Stimulated activated CD4-positive, alpha-beta T cell treated with anti-CD3 and anti-CD28 coated beads, Interleukin-15, amount 100 ng/mL, for 48 hours (primary cell): Measurements from ENCODE around the gene CLEC3B.
"Not testable (repeated sequence)": the region's sequence is repeated elsewhere in the genome, so short reads cannot be mapped to it uniquely, and the experiment has no call there.

Experiments used
- DNase-seq, 2 donors: peaks; one replicate each; pipeline ENCODE4 v3.0.0-alpha.2; 2020; ENCODE audit warnings: low read depth in 2 of 2

CLEC3B gene

DNA sequence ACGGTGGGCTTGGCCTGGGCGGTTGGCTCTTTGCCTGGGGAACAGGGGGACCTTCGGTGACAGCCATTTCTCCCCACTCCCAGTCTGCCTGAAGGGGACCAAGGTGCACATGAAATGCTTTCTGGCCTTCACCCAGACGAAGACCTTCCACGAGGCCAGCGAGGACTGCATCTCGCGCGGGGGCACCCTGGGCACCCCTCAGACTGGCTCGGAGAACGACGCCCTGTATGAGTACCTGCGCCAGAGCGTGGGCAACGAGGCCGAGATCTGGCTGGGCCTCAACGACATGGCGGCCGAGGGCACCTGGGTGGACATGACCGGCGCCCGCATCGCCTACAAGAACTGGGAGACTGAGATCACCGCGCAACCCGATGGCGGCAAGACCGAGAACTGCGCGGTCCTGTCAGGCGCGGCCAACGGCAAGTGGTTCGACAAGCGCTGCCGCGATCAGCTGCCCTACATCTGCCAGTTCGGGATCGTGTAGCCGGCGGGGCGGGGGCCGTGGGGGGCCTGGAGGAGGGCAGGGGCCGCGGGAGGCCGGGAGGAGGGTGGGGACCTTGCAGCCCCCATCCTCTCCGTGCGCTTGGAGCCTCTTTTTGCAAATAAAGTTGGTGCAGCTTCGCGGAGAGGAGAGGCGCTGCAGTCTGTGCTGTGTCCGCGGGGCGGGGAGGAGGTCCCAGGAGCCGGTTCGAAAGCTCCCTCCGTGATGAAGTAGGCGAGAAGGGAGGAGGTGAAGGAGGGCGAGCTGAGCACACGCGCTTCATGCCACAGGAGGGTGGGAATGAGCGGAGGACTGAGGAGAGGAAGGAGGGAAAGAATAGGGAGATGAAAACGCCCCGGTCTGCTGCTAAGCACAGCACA lies 9.6 kb downstream of the CLEC3B start:
- DNase-seq, result no peak

DNA sequence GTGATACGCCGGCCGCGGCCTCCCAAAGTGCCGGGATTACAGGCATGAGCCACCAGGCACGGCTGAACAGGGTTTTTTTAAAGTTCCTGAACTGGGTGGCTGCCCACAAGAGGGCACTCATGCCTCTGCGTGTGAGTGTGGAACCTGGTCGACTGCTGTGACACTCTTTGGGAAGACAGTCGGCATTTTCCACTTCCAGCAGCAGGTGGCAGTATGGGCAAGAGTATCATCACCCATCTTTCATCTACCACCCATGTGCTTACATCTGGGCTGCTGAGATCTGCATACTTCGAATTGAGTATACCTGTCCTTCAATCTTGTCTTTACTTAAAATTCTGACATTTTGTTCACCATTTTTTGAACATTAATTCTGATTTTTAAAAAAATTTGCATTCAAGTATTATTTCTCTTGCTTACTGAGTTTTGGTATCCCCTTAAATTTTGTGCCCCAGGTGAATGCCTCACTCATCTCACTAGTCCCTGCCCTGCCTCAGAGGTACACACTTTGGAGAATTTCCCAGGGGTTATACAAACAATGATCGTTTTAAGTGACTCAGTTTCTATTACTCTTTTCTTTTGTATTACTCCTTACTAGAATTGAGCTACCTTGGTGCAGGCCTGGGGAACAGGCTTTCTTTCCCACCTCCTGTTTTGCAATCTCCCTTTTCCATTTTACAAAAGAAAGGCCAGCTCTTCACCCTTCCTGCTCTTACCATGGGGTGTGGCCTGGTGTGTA lies 11.8 kb downstream of the CLEC3B start:
- DNase-seq, result peak; percentile 87

DNA sequence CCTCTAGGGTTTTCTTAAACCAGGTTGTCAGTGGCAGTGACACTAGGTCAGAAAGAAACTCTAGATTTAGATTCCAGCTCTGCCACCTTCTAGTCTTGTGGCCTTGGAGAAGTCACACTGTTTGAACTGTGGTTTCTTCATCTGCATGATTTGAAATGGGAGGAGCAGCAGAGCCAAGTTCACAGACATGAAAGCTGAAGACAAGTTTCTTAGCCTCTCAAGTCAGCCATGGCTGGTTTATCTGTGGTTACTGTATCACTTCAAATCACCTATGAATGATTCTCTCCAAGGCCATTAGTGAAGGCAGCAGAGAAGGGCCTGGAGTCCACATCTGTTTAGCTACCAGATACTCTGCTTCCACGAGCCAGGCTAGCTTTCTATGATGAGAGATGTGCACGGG lies 15.6 kb downstream of the CLEC3B start:
- DNase-seq, result no peak

DNA sequence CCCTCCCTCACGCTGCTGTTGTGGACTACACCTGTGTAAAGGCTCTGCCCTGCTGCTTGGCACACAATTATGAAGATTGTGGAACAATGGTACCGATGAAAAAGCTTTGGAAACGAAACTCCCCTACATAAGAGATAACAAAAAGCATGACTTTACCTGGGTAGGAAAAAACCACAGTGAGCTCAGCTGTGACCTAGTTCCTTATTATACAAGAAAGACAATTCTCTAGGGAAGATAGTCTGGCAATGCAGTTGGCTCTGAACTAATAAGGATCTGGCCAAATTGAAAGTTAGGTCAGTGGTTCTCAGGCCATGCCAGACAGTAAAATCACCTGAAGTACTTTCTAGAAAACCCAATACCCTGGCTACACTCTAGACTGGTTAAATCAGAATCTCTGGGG lies 16.1 kb downstream of the CLEC3B start:
- no peak for DNase-seq

DNA sequence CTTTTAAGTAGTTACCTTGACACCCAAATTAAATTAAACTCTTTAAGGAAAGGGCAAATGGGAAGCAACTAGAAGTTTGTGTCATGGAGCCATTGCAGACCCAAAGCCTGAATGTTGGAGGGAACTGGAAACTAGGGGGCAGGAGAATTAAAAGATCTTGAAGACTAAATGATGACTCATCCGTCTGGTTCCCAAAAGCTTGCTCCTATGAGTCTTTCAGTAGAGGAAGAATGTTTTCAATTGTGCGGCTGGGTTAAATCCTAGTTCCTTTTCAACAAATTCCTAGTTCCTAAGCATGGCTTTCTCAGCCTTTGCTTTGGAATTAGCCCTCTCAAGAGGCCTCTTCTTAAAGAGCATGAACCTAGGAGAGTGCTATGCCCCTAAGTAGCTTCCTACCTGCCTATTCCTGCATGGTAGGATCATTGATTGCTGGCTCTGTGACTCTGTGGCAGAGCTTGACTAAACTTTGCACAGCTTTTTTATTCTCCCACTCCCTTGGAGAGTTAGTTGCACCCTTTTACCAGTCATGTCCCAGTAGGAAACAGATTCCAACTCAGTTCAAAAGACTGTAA lies 17.7 kb downstream of the CLEC3B start:
- DNase-seq, result no peak

DNA sequence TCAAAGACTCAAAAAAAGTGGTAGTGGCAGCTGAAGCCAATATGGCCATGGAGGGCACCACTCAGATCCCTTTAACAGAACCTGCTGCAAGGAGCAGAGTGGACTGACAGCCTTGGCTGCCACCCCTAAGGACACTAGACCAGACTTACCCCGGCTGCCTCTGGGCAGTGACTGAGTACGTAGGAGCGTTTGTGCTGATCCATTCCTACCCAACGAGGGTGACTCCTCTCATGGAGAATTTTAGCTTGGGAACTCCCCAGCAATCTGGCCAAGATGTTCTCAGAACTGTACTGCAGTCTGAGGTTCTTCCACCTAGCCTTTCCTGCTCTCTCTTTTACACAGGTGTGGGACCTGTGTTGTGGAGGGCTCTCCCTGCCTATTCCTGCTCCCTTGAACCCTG lies 22.1 kb downstream of the CLEC3B start:
- no peak for DNase-seq

DNA sequence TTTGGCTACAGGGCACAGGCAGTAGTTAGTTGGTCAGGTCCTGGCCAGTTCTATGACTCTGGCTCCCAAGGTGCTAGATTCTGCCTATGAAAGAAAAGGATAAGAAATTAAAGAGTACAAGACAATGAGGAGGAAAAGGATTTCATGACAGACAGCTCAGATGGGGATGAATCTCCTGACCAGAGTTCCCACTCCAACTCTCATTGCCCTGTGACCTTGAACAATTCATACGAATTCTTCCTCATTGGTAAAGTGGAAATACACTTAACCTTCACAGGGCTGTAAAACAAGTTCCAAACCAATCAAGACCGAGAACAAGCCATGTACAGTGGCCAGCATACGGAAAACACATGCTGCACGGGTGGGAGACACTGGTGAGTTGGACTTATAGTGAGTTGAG lies 23.7 kb downstream of the CLEC3B start:
- DNase-seq, result no peak

DNA sequence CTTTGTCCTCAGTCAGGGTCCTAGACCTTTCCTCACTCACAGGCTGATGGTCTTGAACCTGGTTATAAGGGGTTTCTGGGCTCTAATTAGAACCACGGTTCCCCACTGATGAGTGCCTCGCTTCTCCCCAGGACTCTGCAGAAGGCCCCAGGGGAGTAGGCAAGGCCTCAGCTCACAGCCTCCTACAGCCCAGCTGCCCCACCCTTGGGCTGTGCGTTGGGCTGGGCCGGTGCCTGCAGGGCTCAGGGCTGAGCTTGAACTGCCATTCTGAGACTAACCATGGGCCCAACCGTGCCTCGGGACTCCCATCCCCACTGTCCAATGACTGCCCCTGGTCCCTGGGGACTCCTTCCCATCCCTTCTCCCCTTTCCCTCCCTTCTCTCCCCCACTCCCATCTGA lies 25.6 kb downstream of the CLEC3B start:
- no peak for DNase-seq

DNA sequence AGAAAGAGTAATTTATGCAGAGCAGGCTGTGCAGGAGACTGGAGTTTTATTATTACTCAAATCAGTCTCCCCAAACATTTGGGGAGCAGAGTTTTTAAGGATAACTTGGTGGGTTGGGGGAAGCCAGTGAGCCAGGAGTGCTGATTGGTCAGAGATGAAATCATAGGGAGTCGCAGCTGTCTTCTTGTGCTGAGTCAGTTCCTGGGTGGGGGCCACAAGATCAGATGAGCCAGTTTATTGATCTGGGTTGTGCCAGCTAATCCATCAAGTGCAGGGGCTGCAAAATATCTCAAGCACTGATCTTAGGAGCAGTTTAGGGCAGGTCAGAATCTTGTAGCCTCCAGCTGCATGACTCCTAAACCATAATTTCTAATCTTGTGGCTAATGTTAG lies 27.7 kb downstream of the CLEC3B start:
- not testable (repeated sequence) for DNase-seq

DNA sequence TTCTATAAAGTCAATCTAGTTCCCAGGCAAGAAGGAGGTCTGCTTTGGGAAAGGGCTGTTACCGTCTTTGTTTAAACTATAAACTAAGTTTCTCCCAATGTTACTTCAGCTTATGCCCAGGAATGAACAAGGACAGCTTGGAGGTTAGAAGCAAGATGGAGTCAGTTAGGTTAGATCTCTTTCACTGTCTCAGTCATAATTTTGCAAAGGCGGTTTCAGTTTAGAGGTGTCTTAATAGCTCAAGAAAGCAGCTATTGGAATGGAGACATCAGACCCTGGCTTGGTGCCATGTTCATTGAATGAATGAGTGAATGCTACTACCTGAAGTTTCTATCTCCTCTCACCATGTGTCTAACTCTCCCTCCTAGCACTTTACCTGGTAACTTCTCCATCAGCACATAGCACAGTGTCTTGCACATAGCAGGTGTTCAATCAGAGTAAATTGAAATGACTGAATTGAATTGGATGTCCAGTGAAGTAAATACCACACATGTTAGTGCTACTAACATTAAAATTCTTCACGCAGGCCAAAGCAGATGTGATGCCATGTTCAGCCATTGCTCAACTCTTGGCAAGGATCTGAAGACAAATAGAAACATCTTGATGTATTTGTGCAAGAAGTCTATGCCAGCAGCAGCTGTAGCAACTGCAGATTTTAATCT lies 28.2 kb downstream of the CLEC3B start:
- no peak for DNase-seq

DNA sequence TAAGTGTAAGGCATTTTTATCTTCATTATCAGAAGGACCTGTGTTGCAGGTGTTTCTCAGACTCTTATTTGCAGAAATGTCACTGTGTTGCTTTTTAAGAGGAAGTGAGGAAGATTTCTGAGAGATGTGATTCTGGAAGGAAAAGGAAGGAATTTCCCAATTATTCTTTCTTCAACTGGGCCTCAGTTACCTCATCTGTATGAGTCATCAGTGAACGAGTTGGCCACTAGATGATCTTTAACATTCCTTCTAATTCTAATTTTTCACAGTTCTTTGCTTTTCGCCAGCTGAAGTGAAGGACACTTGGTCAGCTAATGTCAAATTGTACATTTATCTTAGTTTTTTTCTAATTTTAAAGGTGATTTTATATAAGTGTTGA lies 28.9 kb downstream of the CLEC3B start:
- no peak for DNase-seq

DNA sequence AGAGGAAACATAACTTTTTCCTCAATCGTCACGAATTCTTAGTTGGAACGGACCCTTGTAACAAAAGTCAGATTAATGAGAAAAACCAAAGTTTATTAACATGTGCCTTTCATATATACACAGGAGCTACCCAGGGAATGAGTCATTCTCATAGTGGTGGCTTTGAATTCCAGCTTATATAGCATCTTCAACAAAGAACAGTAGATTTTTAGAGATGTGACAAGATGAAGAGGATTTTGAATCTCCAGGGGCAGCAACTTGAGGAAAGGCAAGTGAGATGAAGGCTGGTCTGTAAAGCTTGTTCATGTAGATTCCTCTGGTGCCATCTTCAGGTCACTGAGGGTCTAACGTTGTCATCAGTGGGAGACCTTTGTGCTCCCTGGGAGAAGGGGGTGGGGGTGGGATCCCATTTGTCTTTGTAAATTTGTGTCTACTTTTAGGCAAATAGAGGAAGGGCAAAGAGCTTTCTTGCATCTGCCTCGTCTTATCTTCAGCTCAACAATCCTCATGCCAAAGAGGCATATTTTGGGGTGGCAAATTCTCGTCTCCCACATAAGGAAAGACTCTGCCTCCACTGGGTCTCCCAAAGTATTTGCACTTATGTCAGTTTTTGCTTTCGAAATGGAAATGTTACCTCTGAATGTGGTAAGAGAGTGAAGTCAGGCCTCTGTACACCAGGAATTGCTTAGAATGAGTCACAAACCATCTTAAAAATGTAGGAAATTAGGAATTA lies 29.5 kb downstream of the CLEC3B start:
- DNase-seq, result no peak

DNA sequence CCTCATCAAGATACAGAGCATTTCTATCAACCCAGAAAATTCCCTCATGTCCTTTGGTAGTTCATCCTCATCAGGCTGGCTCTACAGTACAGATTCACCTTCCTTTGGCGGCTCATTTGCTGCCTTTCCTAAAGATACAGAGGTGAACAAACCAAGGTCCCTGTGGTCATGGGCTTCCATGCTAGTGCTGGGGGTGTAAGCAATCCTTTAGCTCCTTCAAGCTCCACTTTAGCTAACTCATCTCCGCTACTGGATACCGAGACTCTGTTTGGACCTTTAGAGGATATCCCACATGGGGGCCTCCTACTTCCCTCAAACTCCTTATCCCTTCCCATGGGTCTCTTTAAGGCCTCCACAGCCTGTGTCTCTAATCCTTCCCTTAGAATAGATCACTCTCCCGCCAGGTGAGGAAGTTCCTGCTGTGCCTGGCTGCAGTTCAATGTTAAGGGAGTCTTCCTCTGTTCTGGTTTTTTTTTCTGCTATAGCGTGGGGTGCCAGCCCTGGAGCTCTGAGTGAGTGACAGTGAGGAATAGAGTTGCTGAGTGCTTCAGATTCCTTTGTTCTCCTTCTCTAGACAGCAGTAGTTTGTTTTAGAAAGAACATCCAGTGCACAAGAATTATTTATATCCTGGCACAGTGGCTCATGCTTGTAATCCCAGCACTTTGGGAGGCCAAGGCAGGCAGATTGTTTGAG lies 30.7 kb downstream of the CLEC3B start:
- DNase-seq, result no peak

DNA sequence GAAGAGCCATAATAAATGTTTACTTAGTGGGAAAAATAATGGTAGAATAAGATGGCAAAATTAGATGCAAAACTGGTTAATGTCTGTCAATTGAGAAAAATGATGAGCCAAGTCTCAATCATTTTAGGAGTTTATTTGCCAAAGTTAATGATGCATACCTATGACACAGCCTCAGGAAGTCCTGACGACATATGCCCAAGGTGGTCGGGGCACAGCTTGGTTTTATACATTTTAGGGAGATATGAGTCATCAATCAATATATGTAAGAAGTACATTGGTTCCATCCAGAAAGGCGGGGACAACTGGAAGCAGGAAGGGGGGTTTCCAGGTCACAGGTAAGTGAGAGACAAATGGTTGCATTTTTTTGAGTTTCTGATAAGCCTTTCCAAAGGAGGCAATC lies 31.5 kb downstream of the CLEC3B start:
- no peak for DNase-seq

DNA sequence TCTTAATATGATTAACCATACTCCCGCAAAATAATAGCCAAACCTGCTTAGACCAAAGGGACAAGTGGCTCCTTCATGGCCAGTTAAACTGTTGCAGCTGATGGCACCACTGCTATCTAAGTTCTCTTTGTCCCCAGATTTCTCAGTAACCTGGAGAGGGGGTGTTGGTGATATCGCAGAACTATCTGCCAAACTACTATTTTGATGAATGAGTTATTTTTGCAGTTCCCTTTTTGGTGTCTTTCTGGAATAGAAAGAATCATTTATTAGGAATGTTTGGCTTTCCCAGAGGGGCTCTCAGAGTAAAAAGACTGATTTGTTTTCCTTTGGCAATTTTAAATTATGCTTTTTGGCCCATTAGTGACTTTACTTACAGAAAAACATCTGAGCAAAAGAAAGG lies 33.0 kb downstream of the CLEC3B start:
- no peak for DNase-seq

DNA sequence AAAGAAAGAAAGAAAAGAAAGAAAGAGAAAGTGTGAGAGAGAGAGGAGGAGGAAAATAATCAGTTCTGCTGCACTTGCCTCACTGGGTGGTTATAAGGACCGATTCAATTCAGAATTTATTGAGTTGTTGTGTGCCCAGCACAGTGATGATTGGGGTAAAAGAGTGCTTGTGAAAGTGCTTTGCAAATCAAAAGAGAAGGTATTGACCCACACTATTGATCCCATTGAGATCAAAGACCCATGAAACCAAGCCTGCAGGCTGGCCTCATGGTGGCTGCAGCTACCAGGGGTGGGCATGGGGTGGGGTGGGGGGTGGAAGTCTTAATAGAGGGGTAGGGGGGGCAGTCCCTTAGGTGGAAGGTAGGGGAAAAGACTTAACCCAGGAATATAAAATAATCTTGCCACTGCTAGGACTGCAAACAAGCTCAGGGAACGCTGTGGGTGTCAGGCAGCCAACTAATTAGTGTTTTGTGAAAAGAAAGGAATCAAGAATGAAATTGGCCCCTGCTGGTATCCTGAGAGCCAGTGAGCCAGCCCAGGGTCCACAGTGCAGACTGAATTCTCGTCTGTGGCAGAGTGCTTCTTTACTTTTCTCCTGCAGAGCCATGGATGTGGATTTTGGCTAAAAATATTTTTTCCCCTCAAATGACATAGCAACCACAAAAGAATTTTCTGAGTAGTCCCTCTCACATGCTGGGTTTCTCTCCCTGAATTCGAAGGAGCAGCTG lies 34.2 kb downstream of the CLEC3B start:
- DNase-seq, result no peak

DNA sequence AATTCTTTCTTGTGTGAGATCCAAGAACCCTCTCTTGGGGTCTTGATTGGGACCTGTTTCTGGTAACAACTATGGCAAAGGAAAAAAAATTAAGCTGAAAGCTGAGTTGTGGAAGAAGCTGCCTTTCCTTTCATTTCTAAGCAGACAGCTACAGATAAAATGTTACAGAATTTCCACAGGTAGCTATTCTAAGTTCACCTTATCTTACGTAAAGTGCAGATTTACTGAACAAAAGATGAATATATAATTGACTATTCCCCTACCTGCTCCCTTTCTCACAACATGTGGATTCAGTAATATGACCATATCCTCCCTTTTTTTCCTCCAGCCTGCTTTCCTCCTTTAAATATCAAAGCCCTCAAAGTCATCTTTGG lies 36.6 kb downstream of the CLEC3B start:
- DNase-seq, result no peak

DNA sequence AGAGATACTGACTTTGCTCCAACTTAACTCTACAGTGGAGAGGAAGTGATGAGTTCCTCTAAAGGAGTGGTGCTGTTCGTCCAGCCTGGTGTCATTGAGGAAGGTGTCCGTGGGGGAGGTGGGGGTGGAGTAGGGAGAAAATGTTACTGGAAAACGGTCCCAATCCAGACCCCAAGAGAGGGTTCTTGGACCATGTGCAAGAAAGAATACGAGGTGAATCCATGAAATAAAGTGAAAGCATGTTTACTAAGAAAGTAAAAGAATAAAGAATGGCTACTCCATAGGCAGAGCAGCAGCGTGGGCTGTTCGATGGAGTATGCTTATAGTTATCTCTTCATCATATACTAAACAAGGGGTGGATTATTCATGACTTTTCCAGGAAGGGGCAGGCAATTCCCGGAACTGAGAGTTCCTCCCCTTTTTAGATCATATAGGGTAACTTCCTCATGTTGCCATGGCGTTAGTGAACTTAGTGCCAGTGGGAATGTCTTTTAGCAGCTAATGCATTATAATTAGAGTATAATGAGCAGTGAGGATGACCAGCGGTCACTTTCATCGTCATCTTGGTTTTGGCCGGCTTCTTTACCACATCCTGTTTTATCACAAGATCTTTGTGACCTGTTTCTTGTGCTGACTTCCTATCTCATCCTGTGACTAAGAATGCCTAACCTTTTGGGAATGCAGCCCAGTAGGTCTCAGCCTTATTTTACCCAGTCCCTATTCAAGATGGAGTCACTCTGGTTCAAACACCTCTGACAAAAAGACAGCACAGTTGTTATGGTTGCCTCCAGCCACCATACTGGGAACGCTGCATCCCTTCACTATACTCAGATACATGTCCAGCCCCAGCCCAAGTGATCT lies 38.6 kb downstream of the CLEC3B start:
- DNase-seq, result peak; percentile 54 to 62

DNA sequence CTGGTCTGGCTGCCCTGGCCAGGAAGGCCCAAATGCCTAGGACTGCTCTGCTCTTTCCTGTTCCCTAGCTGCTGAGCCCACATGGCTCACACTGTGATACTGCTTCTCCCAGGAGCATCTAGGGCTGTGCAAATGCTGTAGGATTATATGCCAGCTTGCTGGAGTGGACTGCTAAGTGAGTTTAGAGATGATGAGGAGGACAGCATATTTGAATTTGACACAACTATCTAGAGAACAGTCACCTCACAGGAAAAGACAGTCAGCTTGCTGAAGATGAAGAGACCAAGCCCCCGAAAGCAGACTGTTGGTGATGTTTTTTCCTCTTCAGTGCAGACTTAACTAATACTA lies 39.2 kb downstream of the CLEC3B start:
- no peak for DNase-seq
